ENCODE results near the gene KLF15. TPM values are rescaled to one million over a fixed set of nuclear protein-coding genes. Genes with fewer than 3 reads are reported as not detected.

KLF15 gene
- total RNA-seq, 4 donors from 2014 or later: 3.3 to 10.9 (median 9.4) TPM

DNA sequence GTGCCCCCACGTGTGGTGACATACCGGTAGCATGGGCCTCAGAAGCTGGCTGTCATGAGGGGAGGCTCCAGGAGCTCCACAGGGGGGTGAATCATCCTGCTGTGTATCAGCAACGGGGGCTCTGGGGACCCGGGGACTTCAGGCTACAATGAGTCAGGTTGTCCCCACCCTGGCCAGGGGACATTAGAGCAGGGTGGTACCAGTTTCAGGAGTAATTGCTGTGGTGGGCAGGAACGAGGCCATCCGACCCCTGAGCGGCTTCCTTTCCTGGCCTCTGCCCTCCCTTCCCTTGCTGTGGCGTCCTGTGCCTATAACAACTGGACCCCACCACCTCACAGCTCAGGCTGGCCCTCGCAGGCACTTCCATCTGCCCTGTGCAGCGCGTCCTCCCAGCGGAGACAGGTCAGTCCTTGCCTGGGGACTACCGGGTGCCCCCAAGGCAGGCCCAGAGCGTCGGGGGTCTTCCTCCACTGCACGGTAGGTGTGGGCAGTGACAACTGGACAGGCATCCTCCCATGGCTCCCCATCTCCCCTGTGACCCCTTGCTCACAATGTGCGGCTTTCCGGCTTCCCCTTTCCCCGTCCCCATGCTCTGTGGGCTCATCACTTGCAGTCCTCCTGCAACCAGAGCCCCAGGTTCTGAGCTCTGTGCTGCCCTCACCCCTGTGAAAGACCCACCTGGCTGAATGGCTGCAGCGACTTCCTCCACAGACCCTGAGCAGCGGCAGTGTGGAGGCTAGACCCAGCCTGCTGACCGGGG lies 57.0 kb downstream of the KLF15 start:
- no peaks in the 10 kb centered on the region for H3K27me3 ChIP-seq
- no peak for TF ChIP-seq POLR2A (IDR thresholded peaks at IDR 0.05)
- TF ChIP-seq, protein P1, sequence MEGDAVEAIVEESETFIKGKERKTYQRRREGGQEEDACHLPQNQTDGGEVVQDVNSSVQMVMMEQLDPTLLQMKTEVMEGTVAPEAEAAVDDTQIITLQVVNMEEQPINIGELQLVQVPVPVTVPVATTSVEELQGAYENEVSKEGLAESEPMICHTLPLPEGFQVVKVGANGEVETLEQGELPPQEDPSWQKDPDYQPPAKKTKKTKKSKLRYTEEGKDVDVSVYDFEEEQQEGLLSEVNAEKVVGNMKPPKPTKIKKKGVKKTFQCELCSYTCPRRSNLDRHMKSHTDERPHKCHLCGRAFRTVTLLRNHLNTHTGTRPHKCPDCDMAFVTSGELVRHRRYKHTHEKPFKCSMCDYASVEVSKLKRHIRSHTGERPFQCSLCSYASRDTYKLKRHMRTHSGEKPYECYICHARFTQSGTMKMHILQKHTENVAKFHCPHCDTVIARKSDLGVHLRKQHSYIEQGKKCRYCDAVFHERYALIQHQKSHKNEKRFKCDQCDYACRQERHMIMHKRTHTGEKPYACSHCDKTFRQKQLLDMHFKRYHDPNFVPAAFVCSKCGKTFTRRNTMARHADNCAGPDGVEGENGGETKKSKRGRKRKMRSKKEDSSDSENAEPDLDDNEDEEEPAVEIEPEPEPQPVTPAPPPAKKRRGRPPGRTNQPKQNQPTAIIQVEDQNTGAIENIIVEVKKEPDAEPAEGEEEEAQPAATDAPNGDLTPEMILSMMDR (IDR thresholded peaks at IDR 0.05): no peak
- no peak overlapping the region for H3K4me3 ChIP-seq
- no peaks in the 10 kb centered on the region for H3K36me3 ChIP-seq
- no peak overlapping the region for H3K27ac ChIP-seq
- H3K9me3 ChIP-seq: no peaks in the 10 kb centered on the region
- no peak for DNase-seq
- H3K4me1 ChIP-seq: no peaks in the 10 kb centered on the region

DNA sequence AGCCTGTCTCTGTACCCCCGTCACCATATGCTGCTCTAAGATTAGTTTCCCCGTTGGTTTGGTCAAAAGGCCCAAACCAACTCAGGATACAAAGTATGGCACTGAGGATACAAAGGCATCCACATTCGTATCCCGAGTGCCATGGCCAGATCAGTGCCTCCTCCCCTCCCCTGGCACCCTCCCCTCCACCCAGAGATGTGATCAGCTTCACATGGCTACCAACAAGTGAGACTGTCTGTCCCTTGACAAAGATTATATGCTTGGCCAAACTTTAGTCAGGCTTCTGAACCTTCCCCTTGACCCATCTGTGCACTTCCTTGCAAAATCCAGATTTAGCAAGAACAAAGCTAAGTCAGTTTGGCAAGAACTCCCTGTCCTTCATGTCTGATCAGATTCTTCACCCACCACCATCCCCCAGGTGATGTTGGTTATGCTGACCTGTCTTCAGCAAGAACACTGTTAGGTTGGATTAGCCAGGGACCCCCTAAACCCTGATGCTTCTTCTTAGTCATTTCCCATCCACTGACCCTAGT lies 61.7 kb downstream of the KLF15 start:
- no peaks in the 10 kb centered on the region for H3K36me3 ChIP-seq
- H3K9me3 ChIP-seq: no peaks in the 10 kb centered on the region
- H3K27ac ChIP-seq: no peak overlapping the region

DNA sequence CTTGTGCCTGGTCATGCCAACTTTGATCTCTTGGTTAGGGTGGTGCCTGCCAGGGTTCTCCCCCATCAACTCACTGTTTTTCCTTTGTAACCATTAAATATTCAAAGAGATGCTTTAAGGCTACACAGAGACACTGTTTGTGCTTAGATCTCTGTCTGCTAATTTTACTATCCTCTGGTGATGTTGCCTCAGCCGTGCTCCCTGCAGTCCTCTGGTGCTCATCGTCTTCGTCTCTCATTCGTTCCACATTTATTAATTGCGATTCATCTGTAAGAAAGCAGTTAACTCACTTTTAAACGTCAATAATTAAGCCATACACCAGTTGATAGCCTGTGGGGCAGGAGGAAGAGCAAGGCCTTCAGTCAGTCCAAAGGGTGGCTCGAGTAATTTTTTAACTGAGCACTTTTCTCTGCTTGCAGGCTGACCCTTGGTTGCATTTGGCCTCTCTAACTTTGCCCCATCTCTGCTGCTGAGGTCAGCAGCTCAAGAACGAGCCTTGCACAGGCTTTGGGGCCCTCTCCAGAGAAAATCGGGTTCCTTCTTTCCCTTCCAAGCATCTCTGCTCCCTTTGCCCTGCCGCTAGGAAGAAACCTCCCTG lies 62.9 kb downstream of the KLF15 start:
- Histone ChIP-seq H3K27me3 (no peaks in the 10 kb centered on the region), H3K4me1 (no peaks in the 10 kb centered on the region), H3K9me3 (no peaks in the 10 kb centered on the region), H3K27ac (no peak overlapping the region), H3K4me3 (no peak overlapping the region), H3K36me3 (no peaks in the 10 kb centered on the region)
- TF ChIP-seq, protein P1 (IDR thresholded peaks at IDR 0.05): no peak
- TF ChIP-seq POLR2A (IDR thresholded peaks at IDR 0.05): no peak
- DNase-seq: no peak

More for the DNA sequence above, 61.7 kb downstream of the KLF15 start:
- no peaks in the 10 kb centered on the region for H3K4me1 ChIP-seq
- no peak for TF ChIP-seq POLR2A (IDR thresholded peaks at IDR 0.05)
- TF ChIP-seq, protein P1 (IDR thresholded peaks at IDR 0.05): no peak
- no peak overlapping the region for H3K4me3 ChIP-seq
- H3K27me3 ChIP-seq: no peaks in the 10 kb centered on the region
- DNase-seq: no peak

DNA sequence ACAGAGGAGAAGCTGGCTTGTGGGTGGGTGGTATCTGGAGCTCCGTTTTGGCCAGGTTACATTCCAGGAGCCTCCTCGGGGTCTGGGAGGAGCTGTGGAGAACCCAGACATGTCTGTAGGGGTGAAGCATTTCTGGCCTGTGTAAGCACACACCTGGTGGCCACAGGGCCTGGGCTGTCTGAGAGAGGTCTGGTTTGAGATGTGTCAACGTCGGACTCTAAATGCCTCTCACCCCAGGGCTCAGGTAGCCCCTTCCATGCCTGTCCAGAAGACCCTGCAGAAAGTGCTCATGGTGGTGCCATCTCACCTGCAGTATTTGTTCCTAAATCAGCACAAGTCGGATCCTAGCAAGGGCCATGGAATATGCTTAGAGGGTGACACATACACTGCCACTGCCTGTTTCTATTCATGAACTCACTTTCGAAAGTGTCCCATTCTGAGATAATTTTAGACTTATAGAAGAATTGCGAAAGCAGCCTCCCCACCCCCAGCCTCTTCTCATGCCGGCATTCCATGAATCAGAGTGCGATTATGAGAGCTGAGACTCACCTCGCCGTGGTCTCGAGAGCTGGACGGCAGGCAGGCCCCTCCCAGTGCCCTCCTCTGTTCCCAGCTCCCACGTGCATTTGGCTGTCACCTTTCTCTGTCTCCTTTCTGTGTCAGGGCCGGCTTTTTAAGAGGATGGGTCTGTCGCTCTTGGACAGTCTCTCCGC lies 63.7 kb downstream of the KLF15 start:
- H3K27ac ChIP-seq: no peak overlapping the region
- DNase-seq: no peak
- H3K4me1 ChIP-seq: no peaks in the 10 kb centered on the region
- peaks cover 0 to under 1% of the 10 kb centered on the region in 2 donors for H3K27me3 ChIP-seq
- H3K4me3 ChIP-seq: no peak overlapping the region
- no peaks in the 10 kb centered on the region for H3K36me3 ChIP-seq
- no peaks in the 10 kb centered on the region for H3K9me3 ChIP-seq
- TF ChIP-seq, protein P1 (IDR thresholded peaks at IDR 0.05): no peak
- TF ChIP-seq POLR2A (IDR thresholded peaks at IDR 0.05): no peak

Other genes starting within 250 kb of the KLF15 start
- gene ALDH1L1, start 176.8 kb downstream of the KLF15 start, total RNA-seq: 10 to 100 TPM in 1 of 4 donors, 1 to 10 TPM in 3; 2.0 to 14.2 (median 4.6) TPM
- gene CFAP100, start 37.5 kb upstream of the KLF15 start, total RNA-seq: not detected
- gene ZXDC, start 118.5 kb upstream of the KLF15 start, total RNA-seq: 10 to 100 TPM; 44.1 to 99.8 (median 67.5) TPM
- gene UROC1, start 160.4 kb upstream of the KLF15 start, total RNA-seq: not detected
- 1 to 10 TPM in 2 of 4 donors, not detected in 2; 2.8 to 2.9 TPM for gene CHST13, start 166.7 kb upstream of the KLF15 start, total RNA-seq
- gene C3orf22, start 201.5 kb upstream of the KLF15 start, total RNA-seq: not detected